GM21526 (cell line): ENCODE measurements around the gene GLB1L2.

Source experiments
- ATAC-seq: cut with Tn5 transposase; IDR thresholded peaks from one replicate; pipeline ENCODE4 v1.9.1; 2021; ENCODE audit warnings: moderate library complexity; ENCODE audit not compliant: unreplicated experiment, low FRiP score

The GLB1L2 gene

GRCh38 chr11:134399293-134399654 lies 67.5 kb downstream of the GLB1L2 start:
- ATAC-seq: no peak

- no peak for ATAC-seq
Measured at GRCh38 chr11:134399996-134400395, 68.2 kb downstream of the GLB1L2 start.

GRCh38 chr11:134401825-134402809 lies 70.3 kb downstream of the GLB1L2 start:
- ATAC-seq: no peak

GRCh38 chr11:134402910-134403309 lies 71.1 kb downstream of the GLB1L2 start:
- no peak for ATAC-seq

GRCh38 chr11:134404575-134405341 lies 73.0 kb downstream of the GLB1L2 start:
- no peak for ATAC-seq

GRCh38 chr11:134405436-134405835 lies 73.6 kb downstream of the GLB1L2 start:
- no peak for ATAC-seq

- no peak for ATAC-seq
Measured at GRCh38 chr11:134405841-134406240, 74.1 kb downstream of the GLB1L2 start.

GRCh38 chr11:134406264-134407185 lies 74.7 kb downstream of the GLB1L2 start:
- ATAC-seq: no peak

GRCh38 chr11:134407321-134407828 lies 75.6 kb downstream of the GLB1L2 start:
- no peak for ATAC-seq

GRCh38 chr11:134407923-134408322 lies 76.1 kb downstream of the GLB1L2 start:
- no peak for ATAC-seq

GRCh38 chr11:134409552-134410429 lies 78.0 kb downstream of the GLB1L2 start:
- ATAC-seq: no peak

GRCh38 chr11:134410766-134411165 lies 79.0 kb downstream of the GLB1L2 start:
- ATAC-seq: no peak

- no peak for ATAC-seq
Measured at GRCh38 chr11:134412203-134413042, 80.6 kb downstream of the GLB1L2 start, which contains the start of gene B3GAT1. Gene B3GAT1, minus strand, starts transcription at chr11:134412242. Its CDS starts 24,583 bp downstream, at chr11:134387659.

GRCh38 chr11:134413043-134413825 lies 81.4 kb downstream of the GLB1L2 start:
- no peak for ATAC-seq

- no peak for ATAC-seq
Measured at GRCh38 chr11:134413826-134414731, 82.3 kb downstream of the GLB1L2 start.
